HG02973 (cell line): ENCODE data around the gene SLC5A10.
A peak's percentile ranks its signal among the peaks of the same experiment; 100 is the strongest.

Experiments
- ATAC-seq: cut with Tn5 transposase; IDR thresholded peaks from one replicate; pipeline ENCODE4 v1.9.1; 2021; ENCODE audit warnings: moderate library complexity; ENCODE audit not compliant: unreplicated experiment

Gene SLC5A10

DNA sequence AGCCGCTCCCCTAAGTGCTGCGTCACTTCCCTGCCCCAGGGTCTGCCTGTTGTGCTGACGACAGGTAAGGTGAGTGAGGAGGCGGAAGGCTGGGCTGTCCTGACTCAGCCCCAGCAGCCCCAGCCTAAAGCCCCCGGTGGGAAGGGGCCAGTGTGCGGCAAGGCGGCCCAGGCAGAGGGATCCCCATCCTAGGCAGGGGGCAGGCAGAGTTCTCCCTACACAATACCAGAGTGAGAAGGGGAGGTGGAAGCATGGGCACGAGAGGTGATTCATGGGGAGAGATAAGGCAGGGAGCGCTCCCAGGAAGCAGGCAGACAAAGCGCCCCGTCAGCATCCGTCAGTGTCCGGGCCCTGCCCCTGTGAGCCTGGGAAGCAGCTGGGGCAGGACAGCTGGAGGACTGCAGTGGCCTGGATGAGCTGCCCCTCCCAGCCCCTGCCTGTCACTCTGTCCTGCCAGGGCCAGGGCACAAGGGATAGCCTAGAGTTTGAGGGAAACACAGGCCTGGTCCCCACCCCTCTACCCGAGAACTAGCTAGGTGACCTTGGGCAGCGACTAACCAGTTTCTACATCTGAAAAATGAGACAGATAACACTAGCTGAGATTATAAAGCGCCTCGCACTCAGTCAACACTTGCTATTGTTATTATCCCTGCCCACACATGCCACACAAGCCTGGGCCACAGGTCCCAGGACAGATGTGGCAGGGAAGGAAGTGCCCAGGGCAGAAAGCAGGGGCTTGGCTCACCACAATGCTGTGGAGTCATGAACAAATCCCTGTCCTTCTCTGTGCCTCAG lies 48.8 kb downstream of the SLC5A10 start:
- ATAC-seq = no peak

- no peak for ATAC-seq
Measured at GRCh38 chr17:19001907-19002590, 50.1 kb downstream of the SLC5A10 start.

GRCh38 chr17:19002805-19003542 lies 51.0 kb downstream of the SLC5A10 start:
- no peak for ATAC-seq

- ATAC-seq = no peak
Measured at GRCh38 chr17:19003543-19004420, 51.8 kb downstream of the SLC5A10 start.

- ATAC-seq = peak; percentile 62
Measured at GRCh38 chr17:19004421-19005136, 52.6 kb downstream of the SLC5A10 start, which contains the start of gene FAM83G. Gene FAM83G, minus strand, starts transcription at chr17:19004764. Its CDS starts 723 bp downstream, at chr17:19004041.

- no peak for ATAC-seq
Measured at GRCh38 chr17:19005137-19005773, 53.3 kb downstream of the SLC5A10 start.

GRCh38 chr17:19005789-19006430 lies 53.9 kb downstream of the SLC5A10 start:
- no peak for ATAC-seq

DNA sequence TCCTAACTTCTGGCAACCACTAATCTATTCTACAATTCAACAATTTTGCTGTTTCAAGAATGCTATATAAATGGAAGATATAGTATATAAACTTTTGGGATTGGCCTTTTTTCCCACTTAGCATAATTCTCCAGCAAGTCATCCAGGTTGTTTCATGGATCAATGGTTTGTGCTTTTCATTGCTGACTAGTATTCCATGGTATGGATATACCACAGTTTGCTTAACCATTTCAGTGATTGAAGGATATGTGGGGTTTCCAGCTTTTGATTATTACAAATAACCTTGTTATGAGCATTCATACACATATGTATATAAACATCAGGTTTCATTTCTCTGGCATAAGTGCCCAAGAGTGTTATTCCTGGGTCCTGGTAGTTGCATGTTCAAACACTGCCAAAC lies 54.7 kb downstream of the SLC5A10 start:
- ATAC-seq = no peak

GRCh38 chr17:19009970-19010369 lies 58.0 kb downstream of the SLC5A10 start:
- no peak for ATAC-seq

- no peak for ATAC-seq
Measured at GRCh38 chr17:19010729-19011505, 59.0 kb downstream of the SLC5A10 start.

DNA sequence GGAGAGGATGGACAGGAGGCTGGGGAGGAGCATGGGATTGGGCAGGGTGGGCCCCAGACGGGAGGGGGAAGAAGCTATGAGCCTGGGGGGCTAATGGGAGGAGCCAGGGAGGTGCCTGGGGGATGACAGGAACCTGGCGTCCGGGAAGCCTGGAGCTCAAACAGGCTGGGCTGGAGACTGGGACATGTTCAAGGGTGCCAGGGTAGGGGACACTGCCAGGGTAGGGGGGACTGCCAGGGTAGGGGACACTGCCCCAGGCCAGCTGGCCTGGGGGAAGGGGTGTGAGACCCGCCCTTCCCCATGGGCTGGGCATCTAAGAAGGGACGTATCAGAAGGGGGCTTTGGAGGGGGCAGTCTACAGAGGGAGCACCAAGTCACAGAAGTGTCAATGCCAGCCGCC lies 59.6 kb downstream of the SLC5A10 start:
- ATAC-seq = no peak

- no peak for ATAC-seq
Measured at GRCh38 chr17:19012171-19013080, 60.5 kb downstream of the SLC5A10 start.

DNA sequence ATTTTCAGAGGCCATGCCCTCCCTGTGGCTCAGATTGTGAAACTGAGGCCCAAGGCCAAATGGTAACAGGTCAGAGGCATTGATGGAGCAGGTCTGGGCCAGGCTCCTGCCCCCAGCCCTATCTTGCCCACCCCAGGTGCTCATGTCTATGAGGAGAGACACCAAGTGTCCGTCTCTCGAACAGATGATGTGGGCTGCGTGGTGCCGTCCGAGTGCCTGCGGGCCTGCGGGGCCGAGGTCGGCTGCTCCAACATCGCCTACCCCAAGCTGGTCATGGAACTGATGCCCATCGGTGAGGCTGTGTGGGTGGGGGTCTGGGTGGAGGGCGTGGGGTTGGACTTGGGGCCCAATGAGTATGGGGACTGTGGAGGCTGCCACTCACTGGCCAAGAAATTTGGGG lies 61.3 kb downstream of the SLC5A10 start:
- no peak for ATAC-seq

DNA sequence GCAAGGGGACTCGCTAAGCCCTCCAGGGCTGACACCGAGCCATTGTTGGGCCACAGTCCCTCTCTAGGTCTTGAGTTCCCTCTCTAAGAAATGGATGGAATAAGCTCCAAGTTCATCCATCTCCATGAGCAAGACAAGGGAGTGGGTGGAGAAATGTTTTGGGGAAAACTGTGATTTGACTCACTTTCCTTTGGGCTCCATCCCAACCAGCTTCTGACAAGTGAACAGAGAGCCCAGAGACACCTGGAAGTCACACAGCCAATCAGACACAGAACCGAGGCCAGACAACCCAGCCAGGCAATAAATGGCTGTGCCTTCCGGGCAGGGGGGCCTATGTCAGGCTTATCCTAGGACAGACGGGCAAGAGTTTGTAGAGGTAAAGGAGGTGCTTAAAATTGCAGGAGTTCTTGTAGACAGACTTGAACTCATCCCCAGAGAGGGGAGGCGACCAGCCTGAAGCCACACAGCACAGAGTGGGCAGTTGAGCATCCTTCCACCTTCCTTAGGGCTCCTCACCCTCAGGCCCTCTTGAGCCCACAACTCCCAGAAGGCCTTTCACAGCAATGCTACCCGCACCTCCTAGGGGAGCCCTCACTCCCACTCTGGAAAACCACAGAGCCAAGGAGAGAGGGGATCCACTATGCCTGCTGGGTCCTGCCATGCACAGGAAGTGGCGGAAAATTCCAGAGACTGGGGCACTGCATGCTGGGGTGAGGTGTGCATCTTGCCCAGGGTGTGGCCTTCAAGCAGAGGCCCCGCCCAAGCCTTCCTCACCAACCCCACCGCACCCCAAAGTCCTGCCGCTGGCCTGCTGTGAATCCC lies 62.1 kb downstream of the SLC5A10 start:
- no peak for ATAC-seq

DNA sequence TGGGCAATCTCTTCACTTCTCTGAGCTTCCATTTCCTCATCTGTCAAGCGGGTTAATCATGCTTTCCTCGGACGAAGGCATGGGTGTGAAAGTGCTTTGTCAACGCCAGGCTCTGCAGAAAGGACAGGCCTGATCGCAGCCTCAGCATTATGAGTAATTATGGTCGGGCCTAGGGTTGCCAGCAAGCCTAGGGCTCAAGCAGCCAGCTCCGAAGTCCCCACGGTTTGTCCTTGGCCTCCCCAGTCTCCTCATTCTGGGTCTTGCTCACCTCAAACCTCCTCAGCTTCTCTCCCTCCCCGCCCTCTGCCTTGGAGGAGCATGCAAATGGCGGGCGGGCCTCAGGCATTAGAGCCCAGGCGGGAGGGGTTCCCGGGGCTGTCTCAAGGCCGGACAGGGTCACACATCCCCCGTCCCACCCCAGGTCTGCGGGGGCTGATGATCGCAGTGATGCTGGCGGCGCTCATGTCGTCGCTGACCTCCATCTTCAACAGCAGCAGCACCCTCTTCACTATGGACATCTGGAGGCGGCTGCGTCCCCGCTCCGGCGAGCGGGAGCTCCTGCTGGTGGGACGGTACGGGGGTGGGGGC lies 62.8 kb downstream of the SLC5A10 start:
- no peak for ATAC-seq

DNA sequence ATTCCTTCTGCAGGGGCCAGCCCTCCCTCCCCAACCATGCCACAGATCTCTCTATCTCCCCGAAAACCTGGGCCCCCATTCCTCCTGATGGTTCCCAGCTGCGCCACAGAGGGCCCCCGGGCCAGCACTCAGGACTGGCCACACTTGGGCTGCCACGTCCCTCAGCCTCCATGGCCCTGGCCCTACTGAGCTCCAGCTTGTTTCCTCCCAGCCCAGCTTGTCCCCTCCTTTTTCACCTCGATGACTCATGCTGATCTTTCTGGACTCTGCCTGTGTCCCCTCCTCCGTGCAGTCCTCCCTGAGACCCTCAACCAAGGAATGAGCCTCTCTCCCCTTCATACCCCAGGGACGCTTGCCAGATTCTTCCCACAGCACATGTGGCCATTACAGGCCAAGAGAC lies 63.5 kb downstream of the SLC5A10 start:
- ATAC-seq = no peak
